HCT116 (cell line): ENCODE results near the gene HS6ST1.

ENCODE experiments used
- EZH2 ChIP-seq: fragments of 200-600 bp; sonication (generic); IDR thresholded peaks from 2 replicates; pipeline ENCODE4 v1.6.1; 2017; ENCODE audit warnings: antibody characterized with exemption, mixed run types
- EZH2phosphoT487 ChIP-seq: fragments of 200-600 bp; IDR thresholded peaks from 2 replicates; pipeline ENCODE4 v1.6.1; 2018; ENCODE audit warnings: antibody characterized with exemption, borderline replicate concordance
- POLR2A ChIP-seq: IDR thresholded peaks from 2 replicates; pipeline ENCODE4 v1.7.0; 2011; ENCODE audit warnings: borderline replicate concordance; ENCODE audit not compliant: insufficient read depth, insufficient read length; ENCODE audit errors: extremely low read depth

- no peak for TF ChIP-seq EZH2phosphoT487
- TF ChIP-seq POLR2A, result no peak
- TF ChIP-seq EZH2, result no peak
These were observed 81.6 kb downstream of the HS6ST1 start for GRCh38 chr2:128237081-128237534.
